Cardiac fibroblast (primary cell): Measurements from ENCODE around the gene MCF2L.
A peak's percentile ranks its signal among the peaks of the same experiment; 100 is the strongest.
"Not testable (repeated sequence)": the region's sequence is repeated elsewhere in the genome, so short reads cannot be mapped to it uniquely, and the experiment has no call there.

Source experiments
- DNase-seq, 2 donors: peaks; one replicate each; pipeline versions ENCODE4 v3.0.0 to v3.0.0-alpha.2; 2010; ENCODE audit warnings: low read depth in 2 of 2
- H3K4me3 ChIP-seq, 2 donors: replicated peaks in 1 of 2; 1 replicate in 1 of 2; 2 replicates in 1 of 2; pipeline ENCODE4 v1.5.1; 2011; ENCODE audit warnings: low read depth in 2 of 2, low read length in 2 of 2, mild to moderate bottlenecking in 2 of 2, moderate library complexity in 1 of 2
- CTCF ChIP-seq: IDR thresholded peaks from one replicate; pipeline ENCODE4 v1.5.1; 2011; ENCODE audit warnings: low read depth, mild to moderate bottlenecking, low read length, inconsistent platforms

MCF2L gene

GRCh38 chr13:113109151-113110047, 140.4 kb downstream of the MCF2L start:
- TF ChIP-seq CTCF, result no peak
- no peak overlapping the region for H3K4me3 ChIP-seq
- no peak for DNase-seq

GRCh38 chr13:113110048-113110851, 141.2 kb downstream of the MCF2L start:
- peak in 1 of 2 donors; percentile 7 for DNase-seq
- H3K4me3 ChIP-seq, result peak overlapping the region in 1 of 2 donors; percentile 5
- TF ChIP-seq CTCF, result no peak

GRCh38 chr13:113110852-113111315, 141.9 kb downstream of the MCF2L start:
- DNase-seq, result no peak
- H3K4me3 ChIP-seq, result no peak overlapping the region
- TF ChIP-seq CTCF, result no peak

- DNase-seq, H3K4me3 ChIP-seq: not testable (repeated sequence)
Observed at GRCh38 chr13:113111821-113112220, 142.8 kb downstream of the MCF2L start.

GRCh38 chr13:113112475-113112874, 143.5 kb downstream of the MCF2L start:
- not testable (repeated sequence) for H3K4me3 ChIP-seq, DNase-seq

GRCh38 chr13:113112893-113113845, 144.2 kb downstream of the MCF2L start:
- DNase-seq, result no peak
- no peak overlapping the region for H3K4me3 ChIP-seq
- no peak for TF ChIP-seq CTCF

GRCh38 chr13:113113846-113114271, 144.8 kb downstream of the MCF2L start:
- H3K4me3 ChIP-seq, result no peak overlapping the region
- no peak for DNase-seq
- TF ChIP-seq CTCF, result no peak
